Muscle of leg (tissue), 11 donors: ENCODE data around the gene MRC2. TPM values are rescaled to one million over a fixed set of nuclear protein-coding genes. Genes with fewer than 3 reads are reported as not detected.

Source experiments
- DNase-seq: peaks from one replicate; pipeline ENCODE4 v3.0.0; 2013
- H3K27ac ChIP-seq: one replicate; pipeline ENCODE4 v1.5.1; 2013; ENCODE audit warnings: mild to moderate bottlenecking, low read length, control low read depth
- H3K27me3 ChIP-seq: one replicate; pipeline ENCODE4 v1.6.1; 2013; ENCODE audit warnings: low read length; ENCODE audit not compliant: control insufficient read depth, insufficient read depth
- H3K36me3 ChIP-seq: one replicate; pipeline ENCODE4 v1.6.1; 2013; ENCODE audit warnings: low read length; ENCODE audit not compliant: control insufficient read depth, insufficient read depth
- H3K4me1 ChIP-seq: one replicate; pipeline ENCODE4 v1.6.1; 2013; ENCODE audit warnings: low read length; ENCODE audit not compliant: control insufficient read depth, insufficient read depth
- H3K4me3 ChIP-seq: one replicate; pipeline ENCODE4 v1.5.1; 2013; ENCODE audit warnings: low read length, control low read depth
- H3K9me3 ChIP-seq: replicated peaks from 2 replicates; pipeline ENCODE4 v1.6.1; 2013; ENCODE audit warnings: low read depth, low read length; ENCODE audit not compliant: control insufficient read depth
- WGBS: methylation state at CpG from one replicate; pipeline ENCODE4 v1.1.5; 2013; ENCODE audit warnings: missing lambda C conversion rate; ENCODE audit not compliant: insufficient coverage; 5-methylcytosine and 5-hydroxymethylcytosine counted together
- polyA plus RNA-seq, 8 donors: library from polyadenylated mRNA; unstranded; fragments of 120-200 nt; gene quantifications; one replicate each; pipeline versions ENCODE4 v1.2.1 to v1.2.3, GENCODE V29; 2013; ENCODE audit warnings: inconsistent platforms in 1 of 8, low replicate concordance in 1 of 8; ENCODE audit not compliant: insufficient read length in 8 of 8, insufficient read depth in 1 of 8
- total RNA-seq: library from RNA; stranded (reverse); fragments of 120-200 nt; gene quantifications from one replicate; pipeline ENCODE4 v1.2.4, GENCODE V29; 2013

MRC2 gene
- total and polyA plus RNA-seq, 9 donors = 115 to 206 (median 149) TPM

DNA sequence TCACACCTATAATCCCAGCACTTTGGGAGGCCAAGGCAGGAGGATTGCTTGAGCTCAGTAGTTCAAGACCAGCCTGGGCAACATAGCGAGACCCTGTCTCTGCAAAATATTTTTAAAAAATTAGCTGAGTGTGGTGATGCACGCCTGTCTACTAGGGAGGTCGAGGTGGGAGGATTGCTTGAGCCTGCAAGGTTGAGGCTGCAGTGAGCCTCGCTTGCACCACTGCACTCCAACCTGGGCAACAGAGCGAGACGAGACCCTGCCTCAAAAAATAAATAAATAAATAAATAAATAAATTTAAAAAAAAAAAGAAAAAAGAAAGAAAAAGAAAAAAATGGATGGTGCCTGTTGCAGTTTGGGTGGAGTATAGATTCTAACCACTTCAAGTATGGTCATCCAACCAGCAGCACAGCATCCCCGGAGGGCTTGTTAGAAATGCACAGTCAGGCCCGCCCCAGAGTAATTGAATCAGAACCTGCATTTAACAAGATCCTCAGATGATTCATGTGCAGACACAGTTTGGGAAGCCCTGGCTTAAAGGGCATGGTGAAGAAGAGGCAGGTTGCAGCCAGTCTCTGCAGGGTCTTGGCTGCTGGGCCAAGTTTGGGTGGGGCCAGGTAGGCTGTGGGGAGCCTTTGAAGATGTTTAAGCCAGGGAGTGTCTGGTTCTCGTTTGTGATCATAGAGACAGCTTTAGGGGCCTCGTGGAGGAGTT is 40.8 kb downstream of the MRC2 start:
- Histone ChIP-seq H3K36me3 (peaks cover 28% of the 10 kb centered on the region), H3K27me3 (no peaks in the 10 kb centered on the region), H3K4me3 (no peak overlapping the region), H3K27ac (no peak overlapping the region), H3K9me3 (no peaks in the 10 kb centered on the region), H3K4me1 (no peaks in the 10 kb centered on the region)
- DNase-seq = no peak
- 44% methylated on average over 3 of the region's 10 CpGs for WGBS

- no peaks in the 10 kb centered on the region for H3K9me3 ChIP-seq
Observed at GRCh38 chr17:62670202-62670821, 42.8 kb downstream of the MRC2 start.

DNA sequence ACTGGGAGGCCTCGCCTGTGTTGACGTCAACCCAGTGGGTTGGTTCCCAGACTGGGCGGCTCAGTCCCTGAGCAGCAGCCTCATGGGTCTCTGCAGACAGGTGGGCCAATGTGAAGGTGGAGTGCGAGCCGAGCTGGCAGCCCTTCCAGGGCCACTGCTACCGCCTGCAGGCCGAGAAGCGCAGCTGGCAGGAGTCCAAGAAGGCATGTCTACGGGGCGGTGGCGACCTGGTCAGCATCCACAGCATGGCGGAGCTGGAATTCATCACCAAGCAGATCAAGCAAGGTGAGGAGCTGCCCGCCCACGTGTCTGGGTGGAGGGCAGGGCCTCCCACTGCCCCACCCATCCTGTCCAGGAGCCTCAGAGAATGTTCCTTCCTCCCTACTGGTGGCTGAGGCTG is 44.1 kb downstream of the MRC2 start:
- no peak for DNase-seq
- 74% methylated on average over 12 of the region's 14 CpGs for WGBS
- Histone ChIP-seq H3K4me1 (peaks cover 22% of the 10 kb centered on the region), H3K27me3 (no peaks in the 10 kb centered on the region), H3K36me3 (peaks cover 44% of the 10 kb centered on the region), H3K27ac (no peak overlapping the region), H3K9me3 (no peaks in the 10 kb centered on the region), H3K4me3 (no peak overlapping the region)

More at GRCh38 chr17:62670202-62670821, 42.8 kb downstream of the MRC2 start:
- no peak overlapping the region for H3K4me3 ChIP-seq
- 72% methylated on average over 23 of the region's 24 CpGs for WGBS
- no peaks in the 10 kb centered on the region for H3K27me3 ChIP-seq
- H3K4me1 ChIP-seq = peaks cover 16% of the 10 kb centered on the region
- no peak for DNase-seq
- H3K27ac ChIP-seq = no peak overlapping the region
- peaks cover 40% of the 10 kb centered on the region for H3K36me3 ChIP-seq

DNA sequence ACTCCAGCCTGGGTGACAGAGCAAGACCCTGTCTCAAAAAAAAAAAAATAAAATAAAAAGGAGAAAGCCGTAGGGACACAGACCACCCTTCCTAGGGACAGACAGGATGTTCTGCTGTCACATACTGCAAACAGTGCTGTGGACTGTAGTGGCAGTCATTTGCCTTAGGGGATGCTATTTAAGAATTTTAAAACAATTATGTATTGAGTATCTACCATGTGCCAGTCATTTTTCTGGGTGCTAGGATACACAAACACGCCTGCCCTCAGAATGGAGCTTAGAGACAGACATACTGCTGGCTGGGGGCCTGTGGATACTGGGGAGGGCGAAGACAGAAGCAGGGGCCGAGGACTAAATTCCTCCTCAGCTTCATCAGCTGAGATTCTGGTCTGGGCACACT is 45.5 kb downstream of the MRC2 start:
- DNase-seq = no peak
- WGBS = no CpG with 5 or more reads among the region's 4 CpGs
- Histone ChIP-seq H3K4me1 (peaks cover 22% of the 10 kb centered on the region), H3K27ac (no peak overlapping the region), H3K36me3 (peaks cover 47% of the 10 kb centered on the region), H3K9me3 (no peaks in the 10 kb centered on the region), H3K4me3 (no peak overlapping the region), H3K27me3 (no peaks in the 10 kb centered on the region)

- Histone ChIP-seq H3K27ac (no peak overlapping the region), H3K4me3 (no peak overlapping the region), H3K9me3 (no peaks in the 10 kb centered on the region), H3K4me1 (peaks cover 24% of the 10 kb centered on the region), H3K36me3 (peaks cover 46% of the 10 kb centered on the region), H3K27me3 (no peaks in the 10 kb centered on the region)
- DNase-seq = no peak
- 70% methylated on average over 10 of the region's 20 CpGs for WGBS
Observed at GRCh38 chr17:62673614-62674362, 46.3 kb downstream of the MRC2 start.

GRCh38 chr17:62674363-62674739 is 46.9 kb downstream of the MRC2 start:
- Histone ChIP-seq H3K9me3 (no peaks in the 10 kb centered on the region), H3K4me3 (no peak overlapping the region), H3K4me1 (peaks cover 24% of the 10 kb centered on the region), H3K27me3 (no peaks in the 10 kb centered on the region), H3K36me3 (peaks cover 45% of the 10 kb centered on the region), H3K27ac (no peak overlapping the region)
- WGBS = 65% methylated on average over 3 of the region's 6 CpGs
- DNase-seq = no peak

GRCh38 chr17:62674841-62675240 is 47.4 kb downstream of the MRC2 start:
- no peaks in the 10 kb centered on the region for H3K9me3 ChIP-seq
- 54% methylated on average over 3 of the region's 3 CpGs for WGBS

DNA sequence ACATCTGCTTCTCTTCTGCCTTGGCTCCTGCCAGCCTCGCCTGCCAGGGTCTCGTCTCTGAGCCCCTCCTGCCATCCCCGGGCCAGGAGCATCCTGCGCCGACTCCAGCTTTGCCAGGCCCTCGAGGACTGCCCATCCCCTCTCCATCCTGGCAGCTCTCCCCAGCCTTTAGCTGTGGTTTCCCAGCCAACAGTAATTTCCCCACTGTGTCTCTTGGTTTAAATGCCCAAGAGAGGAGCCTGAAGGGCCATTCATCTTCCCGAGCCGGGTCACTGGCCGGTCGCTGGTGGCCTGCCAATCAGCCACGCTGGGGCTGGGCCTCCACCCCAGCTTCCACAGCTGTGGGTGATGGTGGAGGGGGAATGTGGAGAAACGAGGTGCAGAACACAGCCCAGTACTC is 47.8 kb downstream of the MRC2 start:
- peak; percentile 69 for DNase-seq
- Histone ChIP-seq H3K27ac (peak overlapping the region; percentile 29), H3K9me3 (no peaks in the 10 kb centered on the region), H3K4me1 (peaks cover 24% of the 10 kb centered on the region), H3K36me3 (peaks cover 39% of the 10 kb centered on the region), H3K27me3 (no peaks in the 10 kb centered on the region), H3K4me3 (no peak overlapping the region)
- whole genome bisulfite sequencing = 56% methylated on average over 11 of the region's 12 CpGs

More at GRCh38 chr17:62674841-62675240, 47.4 kb downstream of the MRC2 start:
- Histone ChIP-seq H3K4me1 (peaks cover 24% of the 10 kb centered on the region), H3K27ac (peak overlapping the region; percentile 29), H3K36me3 (peaks cover 43% of the 10 kb centered on the region), H3K27me3 (no peaks in the 10 kb centered on the region), H3K4me3 (no peak overlapping the region)
- DNase-seq = no peak

DNA sequence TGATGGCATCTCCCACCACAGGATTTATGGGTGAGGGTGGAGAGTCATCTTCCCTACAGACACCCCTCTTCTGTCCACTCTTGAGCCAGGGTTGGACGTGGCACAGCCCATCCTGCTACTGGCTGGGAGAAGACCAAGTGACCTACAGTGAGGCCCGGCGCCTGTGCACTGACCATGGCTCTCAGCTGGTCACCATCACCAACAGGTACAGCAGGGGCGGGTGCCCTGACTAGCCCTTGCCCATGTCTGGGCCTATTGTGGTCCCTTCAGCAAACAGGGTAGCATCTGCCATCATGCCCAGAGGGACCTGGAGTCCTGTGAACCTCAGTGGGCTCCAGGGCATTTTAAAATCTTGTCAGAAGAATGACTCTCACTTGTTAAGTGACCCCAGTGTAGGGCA is 48.2 kb downstream of the MRC2 start:
- Histone ChIP-seq H3K27ac (no peak overlapping the region), H3K27me3 (no peaks in the 10 kb centered on the region), H3K4me3 (no peak overlapping the region), H3K9me3 (no peaks in the 10 kb centered on the region), H3K4me1 (peaks cover 24% of the 10 kb centered on the region), H3K36me3 (peaks cover 40% of the 10 kb centered on the region)
- no peak for DNase-seq
- WGBS = 87% methylated on average over 4 of the region's 4 CpGs

- Histone ChIP-seq H3K4me3 (no peak overlapping the region), H3K27me3 (no peaks in the 10 kb centered on the region)
- WGBS = 87% methylated on average over 14 of the region's 16 CpGs
Observed at GRCh38 chr17:62676231-62676943, 48.9 kb downstream of the MRC2 start.

More at GRCh38 chr17:62676231-62676943, 48.9 kb downstream of the MRC2 start:
- DNase-seq = no peak
- Histone ChIP-seq H3K9me3 (no peaks in the 10 kb centered on the region), H3K36me3 (peaks cover 47% of the 10 kb centered on the region), H3K27ac (no peak overlapping the region), H3K4me1 (peaks cover 24% of the 10 kb centered on the region)
